Common myeloid progenitor, CD34-positive (primary cell): ENCODE results near the gene INS.
"Not testable (repeated sequence)": the region's sequence is repeated elsewhere in the genome, so short reads cannot be mapped to it uniquely, and the experiment has no call there.

Experiments
- CTCF ChIA-PET: fragments of 350-600 bp; sonication (Branson Sonifier 250); formaldehyde crosslinking; loops from one replicate; lab custom pipeline; 2021; ENCODE audit warnings: antibody characterized with exemption; lab: Charles Lee
- POLR2A ChIA-PET: fragments of 350-600 bp; sonication (Branson Sonifier 250); formaldehyde crosslinking; loops from one replicate; lab custom pipeline; 2021; ENCODE audit warnings: antibody characterized with exemption; lab: Charles Lee
- DNase-seq, 3 donors: peaks; one replicate each; pipeline versions ENCODE4 v3.0.0 to v3.0.0-alpha.2; 2013
- H3K27ac ChIP-seq, 2 experiments: 1 replicate in 1 of 2; 2 replicates in 1 of 2; pipeline ENCODE4 v1.7.0; 2013; ENCODE audit warnings: inconsistent platforms in 2 of 2, low read length in 2 of 2, mild to moderate bottlenecking in 2 of 2, low read depth in 1 of 2, moderate library complexity in 1 of 2; ENCODE audit not compliant: severe bottlenecking in 2 of 2, insufficient read depth in 1 of 2, poor library complexity in 1 of 2
- H3K27me3 ChIP-seq, 5 experiments: replicated peaks in 2 of 5; 1 replicate in 3 of 5; 2 replicates in 2 of 5; pipeline versions ENCODE4 v1.6.1 to v1.7.0; 2013; ENCODE audit warnings: low read length in 4 of 5, mild to moderate bottlenecking in 2 of 5, moderate library complexity in 2 of 5, inconsistent platforms in 1 of 5; ENCODE audit not compliant: insufficient read depth in 5 of 5, control insufficient read depth in 4 of 5
- H3K36me3 ChIP-seq, 4 experiments: 1 replicate in 2 of 4; 2 replicates in 2 of 4; pipeline versions ENCODE4 v1.6.1 to v1.7.0; 2013; ENCODE audit warnings: low read length in 3 of 4, control low read depth in 1 of 4, mild to moderate bottlenecking in 1 of 4; ENCODE audit not compliant: control insufficient read depth in 4 of 4, insufficient read depth in 4 of 4
- H3K4me1 ChIP-seq, 4 experiments: 1 replicate in 3 of 4; 2 replicates in 1 of 4; pipeline versions ENCODE4 v1.6.1 to v1.7.1; 2013; ENCODE audit warnings: low read length in 3 of 4, mild to moderate bottlenecking in 3 of 4, control low read depth in 1 of 4, inconsistent platforms in 1 of 4, moderate library complexity in 1 of 4; ENCODE audit not compliant: control insufficient read depth in 4 of 4, insufficient read depth in 4 of 4; ENCODE audit errors: control extremely low read depth in 1 of 4
- H3K4me3 ChIP-seq, 7 experiments: 1 replicate in 4 of 7; 2 replicates in 3 of 7; pipeline versions ENCODE4 v1.5.1 to v1.7.0; 2013; ENCODE audit warnings: mild to moderate bottlenecking in 7 of 7, low read length in 6 of 7, moderate library complexity in 6 of 7, inconsistent platforms in 2 of 7, low read depth in 2 of 7, control low read depth in 1 of 7; ENCODE audit not compliant: insufficient read depth in 4 of 7, control insufficient read depth in 1 of 7; ENCODE audit errors: extremely low read depth in 1 of 7
- H3K9me3 ChIP-seq, 5 experiments: 1 replicate in 4 of 5; 2 replicates in 1 of 5; pipeline versions ENCODE4 v1.6.1 to v1.7.1; 2013; ENCODE audit warnings: low read length in 4 of 5, mild to moderate bottlenecking in 2 of 5, inconsistent platforms in 1 of 5, low read depth in 1 of 5, moderate library complexity in 1 of 5; ENCODE audit not compliant: control insufficient read depth in 4 of 5, insufficient read depth in 2 of 5; ENCODE audit errors: control extremely low read depth in 1 of 5
- WGBS: methylation state at CpG from one replicate; pipeline ENCODE4 v1.1.5; 2013; ENCODE audit not compliant: insufficient coverage; 5-methylcytosine and 5-hydroxymethylcytosine counted together

Gene INS

DNA sequence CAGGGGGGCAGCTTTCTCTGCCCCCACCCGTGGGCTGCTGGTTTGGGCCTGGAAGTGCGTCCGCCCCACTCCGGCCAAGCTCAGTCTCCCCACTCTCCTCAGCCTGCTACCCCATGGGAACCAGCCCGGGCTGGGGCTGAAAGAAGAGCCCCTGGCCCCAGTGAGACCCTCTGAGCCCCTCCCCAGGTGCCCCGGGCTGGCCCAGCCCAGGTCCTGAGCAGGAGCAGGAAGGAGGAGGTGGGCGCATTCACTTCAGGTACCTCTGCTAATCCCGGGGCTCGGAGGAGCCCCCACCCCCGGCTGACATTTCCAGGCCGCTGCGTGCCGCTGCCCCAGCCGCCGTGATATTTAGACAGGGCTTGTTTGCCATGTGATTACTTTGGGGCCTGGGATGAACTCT lies 19.3 kb upstream of the INS start:
- H3K27me3 ChIP-seq, result no peaks in the 10 kb centered on the region
- H3K27ac ChIP-seq, result no peak overlapping the region
- no peak overlapping the region for H3K4me3 ChIP-seq
- no peaks in the 10 kb centered on the region for H3K36me3 ChIP-seq
- no peak for DNase-seq
- POLR2A ChIA-PET, result no interaction called here
- CTCF ChIA-PET, result interaction anchor here (1.6 kb wide), 1 partner anchor 15 kb away, joined by 4 read pairs; no protein-coding TSS in a partner anchor
- peaks cover 0 to 8% (median 5%) of the 10 kb centered on the region in 4 experiments for H3K4me1 ChIP-seq
- WGBS, result 92% methylated on average over 11 of the region's 15 CpGs
- H3K9me3 ChIP-seq, result no peaks in the 10 kb centered on the region

DNA sequence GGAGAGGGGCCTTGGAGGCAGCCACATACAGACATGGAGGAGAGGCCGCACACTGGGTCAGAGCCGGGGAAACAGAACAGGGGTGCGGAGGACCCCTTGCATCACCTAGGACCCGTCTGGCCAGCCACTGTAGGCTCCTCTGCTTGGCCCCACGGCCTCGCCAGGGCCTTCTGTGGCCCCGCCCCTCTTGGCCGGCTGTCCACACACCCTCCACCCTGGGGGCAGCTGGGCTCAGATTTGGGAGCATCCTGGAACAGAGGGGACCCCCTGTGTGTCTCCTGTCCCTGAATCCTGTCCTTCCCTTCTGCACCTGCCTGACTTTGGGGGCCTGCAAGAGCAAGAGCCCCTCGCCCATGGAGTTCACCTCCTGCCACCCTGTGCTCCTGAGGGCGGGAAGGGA lies 18.5 kb upstream of the INS start:
- POLR2A ChIA-PET, result no interaction called here
- no peak overlapping the region for H3K27ac ChIP-seq
- no peak for DNase-seq
- WGBS, result 97% methylated on average over 10 of the region's 10 CpGs
- no peaks in the 10 kb centered on the region for H3K9me3 ChIP-seq
- no peak overlapping the region for H3K4me3 ChIP-seq
- no peaks in the 10 kb centered on the region for H3K27me3 ChIP-seq
- peaks cover 0 to 1% (median 0%) of the 10 kb centered on the region in 4 experiments for H3K4me1 ChIP-seq
- CTCF ChIA-PET, result interaction anchor here (1.6 kb wide), 1 partner anchor 15 kb away, joined by 4 read pairs; no protein-coding TSS in a partner anchor
- H3K36me3 ChIP-seq, result no peaks in the 10 kb centered on the region

DNA sequence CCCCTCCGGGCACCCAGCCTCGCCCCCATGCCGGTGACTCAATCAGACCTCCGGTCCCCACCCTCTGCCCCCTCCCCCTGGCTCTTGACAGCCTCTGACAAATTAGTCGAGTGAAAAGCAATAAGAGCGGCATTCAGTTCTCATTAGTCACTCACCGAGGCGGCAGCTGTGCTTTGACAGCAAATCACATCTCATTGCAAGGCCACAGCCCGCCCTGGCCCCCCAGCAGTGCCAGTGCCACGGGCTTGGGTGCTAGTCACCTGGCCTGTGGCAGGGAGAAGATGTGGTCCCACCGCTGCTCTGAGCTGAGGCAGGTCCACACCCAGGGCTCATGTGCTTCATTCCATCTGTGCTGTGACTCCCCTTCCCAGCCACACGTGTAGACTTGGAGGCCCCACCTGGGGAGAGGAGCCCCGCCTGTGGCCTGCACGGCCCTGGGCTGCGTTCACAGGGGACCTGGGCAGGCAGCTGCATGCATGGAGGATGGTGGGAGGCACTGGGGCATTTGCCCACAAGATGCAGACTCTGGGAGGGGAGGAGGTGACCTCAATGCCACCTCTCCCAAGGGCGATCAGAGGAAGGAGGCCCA lies 18.0 kb upstream of the INS start:
- ChIA-PET CTCF (interaction anchor here (1.7 kb wide), 1 partner anchor 8 kb away, joined by 7 read pairs; no protein-coding TSS in a partner anchor), POLR2A (no interaction called here)
- 65% methylated on average over 11 of the region's 16 CpGs for WGBS

DNA sequence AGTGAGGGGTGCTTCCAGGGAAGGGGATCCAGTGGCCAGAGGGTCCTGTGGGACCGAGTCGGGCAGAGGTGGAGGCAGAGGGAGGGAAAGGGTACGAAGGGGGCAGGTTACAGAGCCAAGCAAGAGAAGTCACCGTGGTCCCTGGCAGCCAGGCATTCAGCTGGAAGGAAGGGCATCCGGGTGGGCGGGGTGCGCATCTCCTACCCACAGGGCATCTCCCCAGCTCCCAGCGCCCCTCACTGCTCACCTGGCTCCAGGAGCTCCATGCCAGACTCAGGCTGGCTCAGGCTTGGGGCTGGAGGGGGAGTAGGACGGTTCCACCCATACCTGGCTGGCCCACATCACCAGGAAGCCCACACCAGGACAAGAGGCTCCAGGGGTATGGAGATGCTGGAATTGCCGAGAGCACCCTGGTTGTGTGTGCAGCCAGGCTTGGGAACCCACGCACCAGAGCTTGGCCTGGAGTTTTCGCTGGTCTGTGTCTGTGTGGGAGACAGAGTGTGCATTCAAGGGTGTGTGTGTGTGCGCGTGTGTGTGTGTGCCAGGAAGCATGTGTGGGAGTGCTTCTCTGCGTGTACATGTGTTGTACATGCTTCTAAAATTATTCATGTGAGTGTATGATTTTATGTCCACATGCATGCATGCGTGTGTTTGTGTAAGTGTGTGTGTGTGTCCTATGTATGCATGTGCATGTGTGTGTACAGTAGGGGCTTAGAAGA lies 17.2 kb upstream of the INS start:
- H3K27me3 ChIP-seq, DNase-seq, H3K27ac ChIP-seq, H3K9me3 ChIP-seq, H3K4me3 ChIP-seq, H3K36me3 ChIP-seq, POLR2A ChIA-PET, H3K4me1 ChIP-seq: not testable (repeated sequence)
- 81% methylated on average over 7 of the region's 16 CpGs for WGBS
- CTCF ChIA-PET, result interaction anchor here (1.0 to 1.7 kb wide), 2 partner anchors 9 to 243 kb away, joined by 3 to 7 read pairs; no protein-coding TSS in a partner anchor

More for the DNA sequence above, 18.0 kb upstream of the INS start:
- Histone ChIP-seq H3K27me3 (no peaks in the 10 kb centered on the region), H3K4me1 (no peaks in the 10 kb centered on the region), H3K36me3 (no peaks in the 10 kb centered on the region), H3K4me3 (no peak overlapping the region), H3K9me3 (no peaks in the 10 kb centered on the region), H3K27ac (no peak overlapping the region)
- DNase-seq, result no peak

DNA sequence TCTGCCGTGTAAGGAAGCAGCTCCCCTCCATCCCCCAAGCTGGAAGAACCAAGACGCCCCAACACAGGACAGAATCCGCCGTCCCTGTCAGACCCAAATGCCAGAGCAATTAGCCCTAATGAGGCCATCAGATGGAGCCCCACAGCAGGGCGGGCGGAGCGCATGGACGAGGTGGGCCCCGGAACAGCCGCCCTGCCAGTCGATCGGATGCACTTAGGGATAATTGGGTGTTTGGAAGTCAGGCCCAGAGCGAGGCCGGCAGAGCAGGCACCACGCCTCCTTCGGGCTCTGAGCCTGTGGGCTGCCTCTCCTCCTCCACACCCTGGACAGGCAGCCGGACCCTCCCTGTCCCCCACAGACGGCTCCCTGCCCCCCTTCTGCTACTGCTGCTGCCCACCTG lies 16.1 kb upstream of the INS start:
- Histone ChIP-seq H3K27ac (no peak overlapping the region), H3K9me3 (no peaks in the 10 kb centered on the region), H3K27me3 (no peaks in the 10 kb centered on the region), H3K4me3 (no peak overlapping the region), H3K36me3 (no peaks in the 10 kb centered on the region), H3K4me1 (no peaks in the 10 kb centered on the region)
- ChIA-PET POLR2A (no interaction called here), CTCF (no interaction called here)
- DNase-seq, result no peak
- WGBS, result 89% methylated on average over 15 of the region's 18 CpGs

DNA sequence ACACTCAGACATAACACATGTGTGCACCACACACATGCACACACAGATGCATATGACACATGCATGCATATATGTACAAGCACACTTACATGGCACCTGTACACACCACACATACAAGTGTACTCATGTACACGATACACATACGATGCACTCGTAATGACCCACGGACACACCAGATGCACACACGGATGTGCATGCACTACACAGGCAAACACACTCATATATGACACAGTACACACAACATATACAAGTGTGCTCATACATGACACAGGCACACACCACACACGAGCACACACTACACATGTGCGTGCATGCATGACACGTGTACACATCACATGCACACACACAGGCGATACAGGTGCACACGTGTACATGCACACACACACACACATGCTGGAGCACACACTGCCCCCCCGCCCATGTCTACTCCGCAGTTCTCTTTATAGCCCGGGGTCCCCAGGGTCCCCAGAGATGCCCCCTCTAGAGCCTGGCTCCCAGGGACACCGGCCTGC lies 15.4 kb upstream of the INS start:
- POLR2A ChIA-PET, result no interaction called here
- WGBS, result 95% methylated on average over 13 of the region's 14 CpGs
- H3K27me3 ChIP-seq, result no peaks in the 10 kb centered on the region
- CTCF ChIA-PET, result no interaction called here
- H3K4me1 ChIP-seq, result no peaks in the 10 kb centered on the region
- DNase-seq, result no peak
- no peaks in the 10 kb centered on the region for H3K9me3 ChIP-seq
- no peak overlapping the region for H3K27ac ChIP-seq
- H3K4me3 ChIP-seq, result no peak overlapping the region
- no peaks in the 10 kb centered on the region for H3K36me3 ChIP-seq

DNA sequence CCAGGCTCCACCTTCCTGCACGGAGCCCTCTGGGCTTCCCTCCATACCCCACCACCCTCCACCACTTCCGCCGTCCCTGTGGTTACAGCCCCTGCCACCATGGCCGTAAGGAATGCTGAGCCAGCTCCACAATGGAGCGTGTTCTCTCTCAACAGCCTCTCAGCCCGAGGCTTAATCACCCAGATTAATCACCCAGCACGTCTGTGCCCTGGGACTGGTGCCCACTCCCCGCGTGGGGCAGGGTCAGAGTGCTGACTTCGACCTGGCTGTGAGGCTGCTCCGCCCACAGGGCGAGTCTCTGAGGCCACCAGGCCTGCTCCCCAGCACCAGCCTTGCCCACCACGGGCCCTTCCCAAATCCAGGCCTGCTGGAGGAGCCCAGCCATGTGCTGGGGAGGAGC lies 14.7 kb upstream of the INS start:
- POLR2A ChIA-PET, result no interaction called here
- CTCF ChIA-PET, result no interaction called here
- Histone ChIP-seq H3K4me1 (no peaks in the 10 kb centered on the region), H3K4me3 (no peak overlapping the region), H3K36me3 (no peaks in the 10 kb centered on the region), H3K27ac (no peak overlapping the region), H3K9me3 (no peaks in the 10 kb centered on the region), H3K27me3 (no peaks in the 10 kb centered on the region)
- WGBS, result 70% methylated on average over 13 of the region's 13 CpGs
- DNase-seq, result no peak
